Measurements from ENCODE around the gene ATP6V0C. TPM values are rescaled to one million over a fixed set of nuclear protein-coding genes. Genes with fewer than 3 reads are reported as not detected.
"Not testable (repeated sequence)": the region's sequence is repeated elsewhere in the genome, so short reads cannot be mapped to it uniquely, and the experiment has no call there.

Gene ATP6V0C
- polyA plus RNA-seq, 1 experiment, result 11.0 TPM

DNA sequence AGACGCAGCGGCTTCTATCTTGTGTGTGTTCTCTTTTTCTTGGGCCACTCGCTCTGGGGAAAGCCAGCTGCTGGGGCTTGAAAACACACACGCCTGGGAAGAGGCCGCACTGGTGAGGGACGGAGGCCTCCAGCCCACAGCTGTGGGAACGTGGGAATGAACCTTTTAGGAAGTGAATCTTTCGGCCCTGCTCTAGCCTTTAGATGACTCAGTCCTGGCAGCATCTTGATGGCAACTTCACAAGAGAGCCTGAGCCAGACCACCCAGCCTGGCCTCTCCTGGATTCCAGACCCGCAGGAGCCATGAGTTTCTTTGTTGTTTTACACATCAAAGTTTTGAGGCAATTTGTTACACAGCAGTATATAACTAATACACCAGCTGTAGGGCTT is 21.9 kb downstream of the ATP6V0C start:
- no peak overlapping the region for H3K4me3 ChIP-seq (ENCODE audit: low read depth, low read length)
- POLR2A ChIA-PET, result interaction anchor here (1.4 kb wide), 1 partner anchor 16 kb away, joined by 4 read pairs; the partner anchor contains the start of gene AMDHD2
- peak overlapping the region; percentile 71 for H3K27ac ChIP-seq (ENCODE audit: low read depth, low read length)
- H3K9me3 ChIP-seq (ENCODE audit: control insufficient read depth, insufficient read depth, low read length), result peaks cover 7% of the 10 kb centered on the region
- peak; percentile 62 for DNase-seq (ENCODE audit: low read depth, low spot score)
- no peaks in the 10 kb centered on the region for H3K27me3 ChIP-seq (ENCODE audit: control insufficient read depth, insufficient read depth, low read length)
- TF ChIP-seq, protein P1, sequence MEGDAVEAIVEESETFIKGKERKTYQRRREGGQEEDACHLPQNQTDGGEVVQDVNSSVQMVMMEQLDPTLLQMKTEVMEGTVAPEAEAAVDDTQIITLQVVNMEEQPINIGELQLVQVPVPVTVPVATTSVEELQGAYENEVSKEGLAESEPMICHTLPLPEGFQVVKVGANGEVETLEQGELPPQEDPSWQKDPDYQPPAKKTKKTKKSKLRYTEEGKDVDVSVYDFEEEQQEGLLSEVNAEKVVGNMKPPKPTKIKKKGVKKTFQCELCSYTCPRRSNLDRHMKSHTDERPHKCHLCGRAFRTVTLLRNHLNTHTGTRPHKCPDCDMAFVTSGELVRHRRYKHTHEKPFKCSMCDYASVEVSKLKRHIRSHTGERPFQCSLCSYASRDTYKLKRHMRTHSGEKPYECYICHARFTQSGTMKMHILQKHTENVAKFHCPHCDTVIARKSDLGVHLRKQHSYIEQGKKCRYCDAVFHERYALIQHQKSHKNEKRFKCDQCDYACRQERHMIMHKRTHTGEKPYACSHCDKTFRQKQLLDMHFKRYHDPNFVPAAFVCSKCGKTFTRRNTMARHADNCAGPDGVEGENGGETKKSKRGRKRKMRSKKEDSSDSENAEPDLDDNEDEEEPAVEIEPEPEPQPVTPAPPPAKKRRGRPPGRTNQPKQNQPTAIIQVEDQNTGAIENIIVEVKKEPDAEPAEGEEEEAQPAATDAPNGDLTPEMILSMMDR (IDR thresholded peaks at IDR 0.05; ENCODE audit: low read depth, low read length), result no peak
- CTCF ChIA-PET, result no interaction called here

GRCh38 chr16:2537451-2538379 is 24.0 kb downstream of the ATP6V0C start, which contains the start of gene PDPK1:
TSS of gene PDPK1 (plus strand) at chr16:2538021. CDS start at chr16:2538113, 92 bp downstream.
- TF ChIP-seq, protein P1 (IDR thresholded peaks at IDR 0.05; ENCODE audit: low read depth, low read length), result no peak
- Histone ChIP-seq H3K9me3 (ENCODE audit: control insufficient read depth, insufficient read depth, low read length) (peaks cover 7% of the 10 kb centered on the region; the same call in 1 of the 2 replicates), H3K27ac (ENCODE audit: low read depth, low read length) (no peak within 1 kb of the TSS), H3K4me3 (ENCODE audit: low read depth, low read length) (peak within 1 kb of the TSS; percentile 75), H3K27me3 (ENCODE audit: control insufficient read depth, insufficient read depth, low read length) (no peaks in the 10 kb centered on the region)
- CTCF ChIA-PET, result no interaction called here
- POLR2A ChIA-PET, result interaction anchor here (0.6 to 0.7 kb wide), 3 partner anchors 8 to 31 kb away, joined by 3 to 4 read pairs (median 3); partner anchors contain the start of gene ATP6V0C
- DNase-seq (ENCODE audit: low read depth, low spot score), result peak; percentile 78

DNA sequence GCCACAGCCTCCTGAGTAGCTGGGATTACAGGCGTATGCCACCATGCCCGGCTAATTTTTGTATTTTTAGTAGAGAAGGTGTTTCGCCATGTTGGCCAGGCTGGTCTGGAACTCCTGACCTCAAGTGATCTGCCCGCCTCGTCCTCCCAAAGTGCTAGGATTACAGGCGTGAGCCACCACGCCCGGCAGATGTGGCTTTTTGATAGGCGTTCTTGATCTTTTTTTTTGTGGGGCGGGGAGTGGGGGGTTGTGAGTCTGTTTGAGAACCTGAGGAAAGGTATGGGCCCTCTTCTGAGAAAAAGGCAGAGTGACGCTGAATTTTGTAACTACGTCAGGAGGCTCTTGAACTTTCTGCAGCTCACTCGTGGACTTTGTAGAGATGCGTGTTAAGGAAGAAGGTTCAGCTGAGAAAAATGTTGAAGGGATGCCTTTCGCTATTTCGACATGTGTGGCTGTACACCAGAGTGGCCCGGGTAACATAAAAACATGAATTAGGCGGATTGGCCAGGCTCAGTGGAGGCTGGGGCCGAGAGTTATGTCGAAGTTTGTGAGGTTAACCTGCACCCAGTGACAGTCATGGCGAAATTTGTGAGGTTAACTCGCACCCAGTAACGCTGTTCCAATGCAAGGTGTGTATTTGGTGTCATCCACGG is 25.6 kb downstream of the ATP6V0C start:
- POLR2A ChIA-PET, result not testable (repeated sequence)

GRCh38 chr16:2539845-2540458 is 26.2 kb downstream of the ATP6V0C start:
- POLR2A ChIA-PET; H3K9me3 ChIP-seq (ENCODE audit: control insufficient read depth, insufficient read depth, low read length); DNase-seq (ENCODE audit: low read depth, low spot score); H3K27ac ChIP-seq (ENCODE audit: low read depth, low read length); H3K4me3 ChIP-seq (ENCODE audit: low read depth, low read length); CTCF ChIA-PET; H3K27me3 ChIP-seq (ENCODE audit: control insufficient read depth, insufficient read depth, low read length): not testable (repeated sequence)
- TF ChIP-seq, protein P1 (IDR thresholded peaks at IDR 0.05; ENCODE audit: low read depth, low read length), result peak; percentile 45

More for the DNA sequence above, 25.6 kb downstream of the ATP6V0C start:
- H3K4me3 ChIP-seq (ENCODE audit: low read depth, low read length), result peak overlapping the region; percentile 60; the same call in 1 of the 2 replicates
- H3K9me3 ChIP-seq (ENCODE audit: control insufficient read depth, insufficient read depth, low read length); DNase-seq (ENCODE audit: low read depth, low spot score); CTCF ChIA-PET; H3K27me3 ChIP-seq (ENCODE audit: control insufficient read depth, insufficient read depth, low read length); H3K27ac ChIP-seq (ENCODE audit: low read depth, low read length): not testable (repeated sequence)

DNA sequence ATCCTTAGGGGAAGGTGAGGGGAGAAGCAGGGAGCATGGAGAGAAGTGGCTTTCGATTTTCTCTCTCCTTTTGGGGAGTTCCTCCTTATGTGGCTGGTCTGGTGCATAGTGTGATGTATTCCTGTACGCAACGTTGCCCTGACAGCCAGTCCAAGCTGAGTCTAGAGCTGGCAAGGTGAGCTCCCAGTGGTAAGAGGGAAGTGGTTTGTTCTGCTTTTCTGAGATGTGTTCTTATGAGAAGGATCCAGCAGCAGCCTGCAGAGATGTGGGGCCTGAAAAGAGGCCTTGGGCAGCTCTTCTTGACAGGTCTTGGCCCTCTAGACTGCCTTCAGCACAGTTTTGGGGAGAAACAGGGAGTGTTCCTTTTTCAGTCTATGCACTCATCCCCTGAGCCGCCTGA is 27.2 kb downstream of the ATP6V0C start:
- H3K27me3 ChIP-seq (ENCODE audit: control insufficient read depth, insufficient read depth, low read length); CTCF ChIA-PET; POLR2A ChIA-PET; H3K27ac ChIP-seq (ENCODE audit: low read depth, low read length); DNase-seq (ENCODE audit: low read depth, low spot score); H3K4me3 ChIP-seq (ENCODE audit: low read depth, low read length); H3K9me3 ChIP-seq (ENCODE audit: control insufficient read depth, insufficient read depth, low read length): not testable (repeated sequence)

- CTCF ChIA-PET; H3K27me3 ChIP-seq (ENCODE audit: control insufficient read depth, insufficient read depth, low read length); H3K4me3 ChIP-seq (ENCODE audit: low read depth, low read length); H3K9me3 ChIP-seq (ENCODE audit: control insufficient read depth, insufficient read depth, low read length); DNase-seq (ENCODE audit: low read depth, low spot score); H3K27ac ChIP-seq (ENCODE audit: low read depth, low read length); POLR2A ChIA-PET: not testable (repeated sequence)
Measured at GRCh38 chr16:2541409-2541808, 27.7 kb downstream of the ATP6V0C start.

DNA sequence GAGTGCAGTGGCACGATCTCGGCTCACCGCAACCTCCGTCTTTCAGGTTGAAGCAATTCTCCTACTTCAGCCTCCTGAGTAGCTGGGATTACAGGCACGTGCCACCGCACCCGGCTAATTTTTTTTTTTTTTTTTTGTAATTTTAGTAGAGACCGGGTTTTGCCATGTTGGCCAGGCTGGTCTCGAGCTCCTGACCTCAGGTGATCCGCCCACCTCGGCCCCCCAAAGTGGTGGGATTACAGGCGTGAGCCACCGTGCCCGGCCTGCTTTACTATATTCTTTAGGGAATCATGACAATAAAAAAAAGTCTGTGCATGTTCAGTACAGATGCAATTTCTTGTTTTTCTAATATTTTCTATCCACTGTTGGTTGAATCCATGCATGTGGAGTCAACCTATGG is 30.0 kb downstream of the ATP6V0C start:
- H3K27me3 ChIP-seq (ENCODE audit: control insufficient read depth, insufficient read depth, low read length); H3K27ac ChIP-seq (ENCODE audit: low read depth, low read length); CTCF ChIA-PET; H3K4me3 ChIP-seq (ENCODE audit: low read depth, low read length); DNase-seq (ENCODE audit: low read depth, low spot score); H3K9me3 ChIP-seq (ENCODE audit: control insufficient read depth, insufficient read depth, low read length): not testable (repeated sequence)
- POLR2A ChIA-PET, result interaction anchor here (0.6 to 0.7 kb wide), 2 partner anchors 42 to 59 kb away, joined by 3 to 4 read pairs; no protein-coding TSS in a partner anchor

- DNase-seq (ENCODE audit: low read depth, low spot score); CTCF ChIA-PET; H3K9me3 ChIP-seq (ENCODE audit: control insufficient read depth, insufficient read depth, low read length); H3K4me3 ChIP-seq (ENCODE audit: low read depth, low read length); POLR2A ChIA-PET; H3K27me3 ChIP-seq (ENCODE audit: control insufficient read depth, insufficient read depth, low read length); H3K27ac ChIP-seq (ENCODE audit: low read depth, low read length): not testable (repeated sequence)
Measured at GRCh38 chr16:2550283-2550878, 36.6 kb downstream of the ATP6V0C start.

All from AG04450 (cell line).